Measurements from ENCODE around the gene EID3.

- TF ChIP-seq EZH2 (IDR thresholded peaks at IDR 0.05; ENCODE audit: low read depth, low read length, severe bottlenecking): no peak
- no peak for TF ChIP-seq JUN (IDR thresholded peaks at IDR 0.05; ENCODE audit: low read depth, low read length)
- no peak for TF ChIP-seq EP300 (IDR thresholded peaks at IDR 0.05; ENCODE audit: borderline replicate concordance in 1 of 2, low read depth in 2 of 2, low read length in 2 of 2)
- TF ChIP-seq RAD21 (IDR thresholded peaks at IDR 0.05 in 1 of 2, conservative IDR thresholded peaks at IDR 0.05 in 1 of 2; ENCODE audit: low read depth in 2 of 2, low read length in 2 of 2): no peak
- no peak for TF ChIP-seq ZNF274 (IDR thresholded peaks at IDR 0.05; ENCODE audit: borderline replicate concordance, extremely low read depth, low read length)
Measured at GRCh38 chr12:104286516-104287482, 16.7 kb upstream of the EID3 start.
